MM.1S (cell line): ENCODE measurements around the gene FLYWCH2.

Experiments
- EZH2 ChIP-seq: fragments of 300-600 bp; sonication (generic); optimal IDR thresholded peaks from 2 replicates; pipeline ENCODE3; 2017; ENCODE audit warnings: low read depth, mild to moderate bottlenecking, antibody characterized with exemption, low read length, mixed read lengths
- TF ChIP-seq, protein P1 (sequence below): fragments of 300-600 bp; sonication (generic); IDR thresholded peaks from 2 replicates; pipeline ENCODE4 v1.5.1; 2016; ENCODE audit warnings: antibody characterized with exemption, low read length, mixed read lengths

DNA sequence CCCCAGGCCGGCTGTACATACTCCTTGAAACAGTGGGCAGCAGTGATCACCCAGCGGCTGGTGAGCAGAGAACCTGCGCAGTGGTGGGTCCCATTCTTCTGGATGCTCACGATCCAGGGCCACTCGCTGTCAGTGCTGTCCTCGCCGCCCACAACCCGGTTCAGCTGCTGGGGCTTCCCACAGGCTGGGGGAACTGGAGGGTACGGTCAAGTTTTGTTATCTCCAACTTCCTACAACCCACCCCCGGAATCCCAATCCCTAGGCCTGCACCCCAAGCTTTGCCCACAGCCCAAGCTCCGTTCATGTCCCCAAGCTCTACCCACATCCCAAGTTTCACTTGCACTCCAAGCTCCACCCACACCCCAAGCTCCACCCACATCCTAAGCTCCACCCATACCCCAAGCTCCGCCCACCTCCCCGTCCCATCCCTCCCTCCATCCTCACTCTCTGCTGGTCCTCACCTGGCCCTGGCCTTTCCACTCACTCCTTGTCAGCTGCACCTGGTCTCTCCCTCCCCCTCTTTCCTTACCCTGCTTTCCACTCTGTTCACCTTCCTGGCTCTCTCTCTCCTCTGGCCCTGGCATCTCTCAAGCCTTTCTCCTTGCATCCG, 26.8 kb upstream of the FLYWCH2 start:
- no peak for TF ChIP-seq EZH2
- TF ChIP-seq, protein P1, sequence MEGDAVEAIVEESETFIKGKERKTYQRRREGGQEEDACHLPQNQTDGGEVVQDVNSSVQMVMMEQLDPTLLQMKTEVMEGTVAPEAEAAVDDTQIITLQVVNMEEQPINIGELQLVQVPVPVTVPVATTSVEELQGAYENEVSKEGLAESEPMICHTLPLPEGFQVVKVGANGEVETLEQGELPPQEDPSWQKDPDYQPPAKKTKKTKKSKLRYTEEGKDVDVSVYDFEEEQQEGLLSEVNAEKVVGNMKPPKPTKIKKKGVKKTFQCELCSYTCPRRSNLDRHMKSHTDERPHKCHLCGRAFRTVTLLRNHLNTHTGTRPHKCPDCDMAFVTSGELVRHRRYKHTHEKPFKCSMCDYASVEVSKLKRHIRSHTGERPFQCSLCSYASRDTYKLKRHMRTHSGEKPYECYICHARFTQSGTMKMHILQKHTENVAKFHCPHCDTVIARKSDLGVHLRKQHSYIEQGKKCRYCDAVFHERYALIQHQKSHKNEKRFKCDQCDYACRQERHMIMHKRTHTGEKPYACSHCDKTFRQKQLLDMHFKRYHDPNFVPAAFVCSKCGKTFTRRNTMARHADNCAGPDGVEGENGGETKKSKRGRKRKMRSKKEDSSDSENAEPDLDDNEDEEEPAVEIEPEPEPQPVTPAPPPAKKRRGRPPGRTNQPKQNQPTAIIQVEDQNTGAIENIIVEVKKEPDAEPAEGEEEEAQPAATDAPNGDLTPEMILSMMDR, result no peak
